Lower leg skin (tissue), 4 donors: ENCODE results near the gene KRT75. TPM values are rescaled to one million over a fixed set of nuclear protein-coding genes. Genes with fewer than 3 reads are reported as not detected.

Experiments used
- DNase-seq, 2 donors: peaks; one replicate each; pipeline ENCODE4 v3.0.0-alpha.2; 2019; ENCODE audit warnings: low spot score in 2 of 2
- H3K4me3 ChIP-seq: fragments of 200-600 bp; sonication (generic); 2 replicates; pipeline ENCODE4 v1.5.1; 2017; ENCODE audit warnings: mild to moderate bottlenecking, low read depth; ENCODE audit not compliant: poor library complexity, severe bottlenecking
- CTCF ChIP-seq, 3 donors: fragments of 450-650 bp; IDR thresholded peaks; one replicate each; pipeline ENCODE4 v1.5.1; 2016; ENCODE audit warnings: antibody characterized with exemption in 3 of 3, mild to moderate bottlenecking in 3 of 3, moderate library complexity in 2 of 3
- POLR2A ChIP-seq, 2 donors: fragments of 450-650 bp; IDR thresholded peaks; one replicate each; pipeline ENCODE4 v1.6.1; 2016 to 2017; ENCODE audit warnings: antibody characterized with exemption in 2 of 2, mild to moderate bottlenecking in 1 of 2, moderate library complexity in 1 of 2
- WGBS, 2 donors: methylation state at CpG; one replicate each; pipeline ENCODE4 v1.1.5; 2018; 5-methylcytosine and 5-hydroxymethylcytosine counted together
- intact Hi-C: fragments of 100-400 bp; cut with DNase I; formaldehyde crosslinking; loops from one replicate; pipeline ENCODE4 v1.15.0; 2023; ENCODE audit warnings: low total_unique reads
- total RNA-seq, 4 donors: library from RNA; depleted of rRNA; stranded (reverse); fragments of >200 nt; gene quantifications; one replicate each; pipeline ENCODE4 v1.1.0, GENCODE V29; 2016

The KRT75 gene
- total RNA-seq, 4 donors from 2014 or later, result 1.6 to 31.9 (median 4.9) TPM

GRCh38 chr12:52394836-52395405 is 39.2 kb downstream of the KRT75 start:
- no peak for TF ChIP-seq POLR2A (IDR thresholded peaks at IDR 0.05)
- no peak for TF ChIP-seq CTCF (IDR thresholded peaks at IDR 0.05)
- DNase-seq, result no peak
- intact Hi-C loops, result no loop called here
- no peak overlapping the region for H3K4me3 ChIP-seq
- 83 to 89% methylated on average over 12 to 13 of the region's 13 CpGs for WGBS, 2 donors

- intact Hi-C loops, result no loop called here
- DNase-seq, result no peak
- TF ChIP-seq CTCF (IDR thresholded peaks at IDR 0.05) (no peak), POLR2A (IDR thresholded peaks at IDR 0.05) (no peak)
- no peak overlapping the region for H3K4me3 ChIP-seq
- WGBS, 2 donors, result 76 to 78% methylated on average over 7 of the region's 7 CpGs
These were observed 41.6 kb downstream of the KRT75 start for GRCh38 chr12:52392465-52393007.

- no peak for DNase-seq
- TF ChIP-seq POLR2A (IDR thresholded peaks at IDR 0.05) (no peak), CTCF (IDR thresholded peaks at IDR 0.05) (no peak)
- intact Hi-C loops, result no loop called here
- no peak overlapping the region for H3K4me3 ChIP-seq
- 33 to 37% methylated on average over 4 of the region's 4 CpGs for WGBS, 2 donors
These were observed 42.6 kb downstream of the KRT75 start for GRCh38 chr12:52391618-52392002.

GRCh38 chr12:52390739-52391617 is 43.2 kb downstream of the KRT75 start:
- no peak for DNase-seq
- intact Hi-C loops, result no loop called here
- no peak for TF ChIP-seq CTCF (IDR thresholded peaks at IDR 0.05)
- no peak for TF ChIP-seq POLR2A (IDR thresholded peaks at IDR 0.05)

GRCh38 chr12:52389313-52390207 is 44.6 kb downstream of the KRT75 start:
- WGBS, 2 donors, result 29 to 33% methylated on average over 9 of the region's 9 CpGs

More at GRCh38 chr12:52390739-52391617, 43.2 kb downstream of the KRT75 start:
- WGBS, 2 donors, result 60 to 68% methylated on average over 10 to 11 of the region's 11 CpGs
- H3K4me3 ChIP-seq, result no peak overlapping the region

More at GRCh38 chr12:52389313-52390207, 44.6 kb downstream of the KRT75 start:
- TF ChIP-seq POLR2A (IDR thresholded peaks at IDR 0.05) (no peak), CTCF (IDR thresholded peaks at IDR 0.05) (no peak)
- no peak for DNase-seq
- intact Hi-C loops, result no loop called here
- H3K4me3 ChIP-seq, result no peak overlapping the region
